NCI-H2081 (cell line): ENCODE data around the gene SMIM1.
"Not testable (repeated sequence)": the region's sequence is repeated elsewhere in the genome, so short reads cannot be mapped to it uniquely, and the experiment has no call there.

Experiments
- DNase-seq, 2 experiments: peaks; one replicate each; lab custom pipeline; 2025; lab: John Stamatoyannopoulos, UW

The SMIM1 gene

DNA sequence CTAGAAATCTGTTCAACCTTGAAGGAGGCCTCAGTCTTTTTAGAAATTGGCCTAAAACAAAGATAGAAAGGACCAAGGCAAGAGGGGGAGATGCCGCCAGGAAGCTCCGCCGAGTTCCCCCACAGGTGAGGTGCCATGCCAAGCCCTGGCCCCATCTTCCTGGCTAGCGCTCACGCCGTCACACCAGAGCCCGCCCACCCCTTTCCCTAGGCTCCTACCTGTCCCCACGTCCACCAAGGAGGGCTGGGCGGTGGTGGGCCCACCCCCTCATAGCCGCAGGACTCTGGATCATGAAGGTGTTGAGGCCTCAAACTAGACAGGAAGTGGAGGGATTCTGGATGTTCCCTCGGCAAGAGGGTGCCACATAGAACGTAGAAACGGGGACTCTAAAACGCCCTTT is 35.8 kb upstream of the SMIM1 start:
- DNase-seq: no peak

- no peak for DNase-seq
Measured at GRCh38 chr1:3738943-3739342, 33.6 kb upstream of the SMIM1 start.

- no peak for DNase-seq
Measured at GRCh38 chr1:3740042-3740441, 32.5 kb upstream of the SMIM1 start.

DNA sequence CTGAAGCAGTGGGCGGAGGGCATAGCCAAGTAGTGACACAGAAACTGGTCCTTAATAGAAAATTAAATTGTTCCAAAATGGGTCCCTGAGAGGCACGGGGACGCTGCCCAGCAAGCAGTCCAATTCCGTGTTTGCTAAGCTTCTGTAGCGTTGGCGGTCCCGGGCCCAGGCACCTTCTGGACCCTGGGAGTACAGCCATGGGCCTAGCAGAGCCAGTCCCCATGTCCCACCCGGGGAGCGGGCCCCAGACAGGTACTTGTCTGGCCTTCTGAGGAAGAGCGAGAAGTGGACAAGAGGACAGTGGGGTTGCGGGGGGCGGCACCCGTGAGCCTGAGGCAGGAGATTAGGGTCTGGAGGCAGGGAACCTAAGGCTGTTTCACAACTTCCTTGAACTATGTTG is 31.8 kb upstream of the SMIM1 start:
- no peak for DNase-seq

GRCh38 chr1:3741566-3742438 is 30.7 kb upstream of the SMIM1 start:
- DNase-seq: no peak

GRCh38 chr1:3742439-3743298 is 29.9 kb upstream of the SMIM1 start:
- DNase-seq: no peak

DNA sequence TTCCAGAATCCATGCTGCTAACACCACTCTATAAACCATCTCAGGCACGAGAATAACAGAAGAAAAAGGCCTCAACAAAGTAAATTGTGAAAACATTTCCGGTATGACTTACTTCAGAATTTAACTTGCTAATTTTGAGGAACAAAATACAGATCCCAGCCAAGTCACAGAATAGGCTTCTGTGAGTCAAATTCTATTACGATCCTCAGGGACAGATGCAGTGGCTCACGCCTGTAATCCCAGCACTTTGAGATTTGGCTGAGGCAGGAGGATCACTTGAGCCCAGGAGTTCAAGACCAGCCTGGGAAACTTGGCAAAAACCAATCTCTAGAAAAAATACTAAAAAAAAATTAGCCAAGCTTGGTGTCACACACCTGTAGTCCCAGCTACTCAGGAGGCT is 29.1 kb upstream of the SMIM1 start:
- DNase-seq: no peak

DNA sequence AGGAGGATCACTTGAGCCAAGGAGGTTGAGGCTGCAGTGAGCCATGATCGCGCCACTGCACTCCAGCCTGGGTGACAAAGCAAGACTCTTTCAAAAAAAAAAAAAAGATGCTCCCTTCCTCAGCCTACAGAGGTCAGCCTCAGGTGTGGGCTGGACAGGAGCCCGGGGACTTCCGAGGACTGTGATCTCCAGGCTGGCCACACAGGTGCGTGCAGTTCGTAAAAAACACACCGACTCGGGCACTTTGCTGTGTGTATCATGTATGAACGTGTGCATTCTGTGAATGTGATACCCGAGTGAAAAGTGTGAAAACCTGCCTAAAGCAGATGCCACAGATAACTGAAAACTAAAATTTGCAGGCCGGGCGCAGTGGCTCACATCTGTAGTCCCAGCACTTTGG is 28.7 kb upstream of the SMIM1 start:
- DNase-seq: no peak

DNA sequence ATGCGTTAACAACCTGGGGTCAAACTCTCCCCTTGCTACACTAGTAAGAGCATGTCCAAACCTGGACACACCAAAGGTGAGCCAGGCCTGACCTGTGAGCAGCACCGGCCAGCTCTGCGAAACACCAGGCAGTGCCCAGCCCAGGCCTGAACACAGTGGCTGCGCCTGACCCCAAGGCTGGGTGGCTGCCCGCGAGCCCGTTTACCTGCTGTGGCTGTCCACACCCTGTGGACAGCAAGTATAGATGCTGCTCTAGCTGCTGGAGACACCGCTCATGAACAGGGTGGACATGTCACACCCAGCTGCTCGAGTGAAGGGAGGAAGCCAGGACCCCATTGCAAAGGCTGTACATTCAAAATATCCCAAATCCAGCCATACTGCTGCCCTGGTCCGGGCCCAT is 27.9 kb upstream of the SMIM1 start:
- DNase-seq: no peak

- DNase-seq: no peak
Measured at GRCh38 chr1:3745071-3745470, 27.5 kb upstream of the SMIM1 start.

DNA sequence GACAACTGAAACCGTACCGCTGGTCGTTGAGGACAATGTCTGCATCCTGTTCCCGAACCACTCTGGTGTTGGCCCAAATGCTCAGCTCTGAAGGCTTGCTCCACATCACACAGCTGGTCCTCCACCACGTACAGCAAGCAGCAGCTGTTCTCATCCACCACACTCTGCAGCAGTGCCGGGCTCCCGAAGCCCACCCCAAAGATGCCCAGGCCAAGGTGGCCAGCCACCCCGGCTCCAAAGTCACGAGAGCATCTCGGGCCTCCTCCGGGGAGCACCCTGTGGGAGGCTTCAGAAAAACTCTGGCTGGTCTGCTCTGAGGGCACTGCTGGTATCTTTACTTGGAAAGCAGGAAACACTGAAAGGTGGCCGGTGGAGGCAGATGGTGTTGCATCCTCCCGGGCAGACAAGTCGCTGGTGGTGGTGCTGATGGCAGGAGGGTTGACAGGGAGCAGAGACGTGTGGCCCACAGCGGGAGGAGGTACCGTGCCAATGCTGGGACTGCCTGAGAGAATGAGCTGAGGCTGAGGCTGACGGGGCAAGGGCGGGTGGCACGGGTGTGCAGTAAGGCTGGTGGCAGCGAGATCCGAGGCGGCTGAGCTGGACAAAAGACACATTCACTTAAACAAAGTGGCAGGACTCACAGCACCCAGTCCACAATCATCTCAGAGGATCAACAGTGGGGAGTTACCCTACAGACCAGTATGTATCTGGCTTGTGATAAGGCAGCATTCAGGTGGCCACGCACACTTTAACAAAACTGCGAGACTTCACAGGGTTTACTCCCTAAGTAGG is 26.8 kb upstream of the SMIM1 start:
- no peak for DNase-seq

- DNase-seq: no peak
Measured at GRCh38 chr1:3746389-3746829, 26.1 kb upstream of the SMIM1 start.

GRCh38 chr1:3746830-3747521 is 25.6 kb upstream of the SMIM1 start:
- peak; percentile 84 to 86 for DNase-seq

GRCh38 chr1:3747522-3747848 is 25.1 kb upstream of the SMIM1 start:
- DNase-seq: no peak

GRCh38 chr1:3747903-3748302 is 24.6 kb upstream of the SMIM1 start:
- no peak for DNase-seq

DNA sequence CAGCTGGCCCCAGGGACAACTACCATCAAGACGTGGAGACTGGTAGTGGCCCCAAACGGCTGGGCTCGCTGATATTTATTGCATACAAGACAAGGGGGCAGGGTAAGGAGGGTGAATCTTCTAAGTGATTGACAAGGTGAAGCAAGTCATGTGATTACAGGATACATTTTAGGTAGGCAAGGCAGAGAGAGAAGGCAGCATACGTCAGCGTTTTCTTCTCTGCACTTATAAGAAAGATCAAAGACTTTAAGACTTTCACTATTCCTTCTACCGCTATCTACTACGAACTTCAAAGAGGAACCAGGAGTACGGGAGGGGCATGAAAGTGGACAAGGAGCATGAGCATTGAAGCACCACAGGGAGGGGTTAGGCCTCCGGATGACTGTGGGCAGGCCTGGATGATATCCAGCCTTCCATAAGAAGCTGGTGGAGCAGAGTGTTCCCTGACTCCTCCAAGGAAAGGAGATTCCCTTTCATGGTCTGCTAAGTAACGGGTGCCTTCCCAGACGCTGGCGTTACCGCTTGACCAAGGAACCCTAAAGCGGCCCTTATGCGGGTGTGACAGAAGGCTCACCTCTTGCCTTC is 24.1 kb upstream of the SMIM1 start:
- not testable (repeated sequence) for DNase-seq

DNA sequence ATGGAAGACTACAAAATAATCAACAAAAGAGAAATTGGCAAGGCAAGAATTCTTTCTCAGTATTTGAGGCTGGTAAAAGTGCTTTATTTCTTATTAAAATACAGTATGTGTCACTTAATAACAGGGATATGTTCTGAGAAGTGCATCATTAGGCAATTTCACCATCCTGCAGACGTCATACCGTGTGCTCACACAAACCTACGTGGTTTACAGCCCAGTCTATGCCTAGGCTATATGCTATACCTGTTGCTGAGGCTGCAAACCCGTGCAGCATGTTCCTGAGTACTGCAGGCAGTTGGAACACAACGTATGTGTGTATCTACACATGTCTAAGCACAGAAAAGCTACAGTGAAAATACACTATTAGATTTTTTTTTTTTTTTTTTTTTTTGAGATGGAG is 23.0 kb upstream of the SMIM1 start:
- DNase-seq: no peak

- no peak for DNase-seq
Measured at GRCh38 chr1:3750741-3751140, 21.8 kb upstream of the SMIM1 start.

DNA sequence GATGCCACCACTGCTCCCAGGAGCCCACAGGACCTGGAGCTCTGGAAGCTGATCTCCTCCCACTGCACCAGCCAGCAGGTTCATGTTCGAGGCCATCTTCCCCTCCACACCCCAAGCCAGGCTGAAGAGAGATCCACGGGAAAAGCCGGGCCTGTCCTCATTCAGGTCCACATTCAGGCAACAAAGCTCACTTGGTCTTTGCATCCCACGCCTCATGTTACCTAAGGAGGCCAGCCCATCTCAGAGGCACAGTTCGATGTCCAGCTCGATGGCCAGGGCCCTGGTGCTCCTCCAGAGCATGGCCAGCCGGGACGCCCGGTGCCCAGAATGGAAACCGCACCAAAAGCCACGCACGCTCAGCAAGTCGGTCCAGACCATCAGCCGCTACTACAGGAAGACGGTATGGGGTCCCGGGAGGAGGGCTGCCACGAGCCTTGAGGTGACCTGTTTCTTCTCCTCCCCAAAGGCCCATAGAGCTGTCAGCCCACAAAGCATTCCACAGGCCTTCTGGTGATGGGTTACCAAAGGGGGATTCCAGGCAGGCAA is 20.1 kb upstream of the SMIM1 start, which contains the start of gene CCDC27:
TSS of gene CCDC27 (plus strand) at position 51 of the 546 bp plus-strand sequence. CDS start at position 83, 32 bp downstream.
- no peak for DNase-seq

- DNase-seq: no peak
Measured at GRCh38 chr1:3753656-3754454, 18.7 kb upstream of the SMIM1 start.
